HepG2 (cell line): ENCODE results near the gene DYRK1B. TPM values are rescaled to one million over a fixed set of nuclear protein-coding genes. Genes with fewer than 3 reads are reported as not detected.

Experiments used
- ATAC-seq: fragments of 200-7000 bp; cut with Tn5 transposase; 3 replicates; pipeline ENCODE4 v1.9.1; 2020; ENCODE audit warnings: mild to moderate bottlenecking, moderate library complexity
- BruUV-seq: library from RNA; stranded (reverse); fragments of 400-500 nt; replicated peaks from 2 replicates; lab custom pipeline; 2021; lab: Mats Ljungman, UMichigan
- CTCF ChIA-PET: fragments of 300-600 bp; formaldehyde crosslinking; extraction: SDS; loops from one replicate; lab custom pipeline; 2021; ENCODE audit warnings: low total read pairs, inconsistent platforms, low intra/inter-chr PET ratio; lab: Yijun Ruan, JAX
- POLR2A ChIA-PET: fragments of 350-600 bp; sonication (Branson Sonifier 250); formaldehyde crosslinking; loops from one replicate; lab custom pipeline; 2020; ENCODE audit warnings: antibody characterized with exemption, inconsistent platforms; lab: Yijun Ruan, JAX
- DNase-seq: peaks from one replicate; pipeline ENCODE4 v3.0.0-alpha.2; 2015; ENCODE audit warnings: low spot score
- FAIRE-seq: peaks from 3 replicates; lab custom pipeline; 2011; peaks lifted over from hg19 to GRCh38; lab: Jason Lieb, UNC
- H2AFZ ChIP-seq: one replicate; pipeline ENCODE4 v1.6.1; 2011; ENCODE audit warnings: low read length, inconsistent platforms
- H3K27ac ChIP-seq: fragments of 300-600 bp; 3 replicates; pipeline ENCODE4 v1.8.0; 2011; ENCODE audit warnings: mixed run types, mild to moderate bottlenecking, mixed read lengths, low read length, inconsistent platforms; ENCODE audit not compliant: insufficient read depth; ENCODE audit errors: extremely low read length
- H3K27me3 ChIP-seq, 2 experiments: fragments of 200-600 bp in 1 of 2; 2 replicates in 1 of 2; 3 replicates in 1 of 2; pipeline versions ENCODE4 v1.6.0 to v1.8.0; 2011; ENCODE audit warnings: low read length in 2 of 2, mild to moderate bottlenecking in 2 of 2, moderate library complexity in 2 of 2, inconsistent platforms in 1 of 2; ENCODE audit not compliant: insufficient read depth in 2 of 2, control insufficient read depth in 1 of 2
- H3K36me3 ChIP-seq, 2 experiments: fragments of 200-600 bp in 1 of 2; replicated peaks in 1 of 2; 2 replicates in 1 of 2; 3 replicates in 1 of 2; pipeline versions ENCODE4 v1.5.1 to v1.8.0; 2011; ENCODE audit warnings: low read length in 2 of 2, inconsistent platforms in 1 of 2; ENCODE audit not compliant: insufficient read depth in 2 of 2, control insufficient read depth in 1 of 2
- H3K4me1 ChIP-seq: 2 replicates; pipeline ENCODE4 v1.5.1; 2012; ENCODE audit warnings: low read length, inconsistent platforms; ENCODE audit not compliant: insufficient read depth
- H3K4me2 ChIP-seq: 2 replicates; pipeline ENCODE4 v1.6.0; 2011; ENCODE audit warnings: low read depth, low read length, inconsistent platforms
- H3K4me3 ChIP-seq, 3 experiments: fragments of 200-600 bp in 1 of 3; sonication (generic), shearing (Covaris generic) in 1 of 3; replicated peaks in 1 of 3; 2 replicates each; pipeline ENCODE4 v1.5.1; 2011 to 2016; ENCODE audit warnings: low read length in 3 of 3, inconsistent platforms in 2 of 3, low read depth in 2 of 3, mild to moderate bottlenecking in 2 of 3, control low read depth in 1 of 3, mixed read lengths in 1 of 3; ENCODE audit not compliant: insufficient read depth in 1 of 3
- H3K79me2 ChIP-seq: one replicate; pipeline ENCODE4 v1.6.1; 2011; ENCODE audit warnings: low read length, inconsistent platforms; ENCODE audit not compliant: insufficient read depth
- H3K9ac ChIP-seq: 2 replicates; pipeline ENCODE4 v1.6.0; 2011; ENCODE audit warnings: mild to moderate bottlenecking, low read depth, low read length, inconsistent platforms; ENCODE audit not compliant: insufficient read depth
- H3K9me3 ChIP-seq: 2 replicates; pipeline ENCODE4 v1.5.1; 2012; ENCODE audit warnings: mild to moderate bottlenecking, low read length
- H4K20me1 ChIP-seq: 2 replicates; pipeline ENCODE4 v1.6.0; 2011; ENCODE audit warnings: inconsistent platforms, mild to moderate bottlenecking, low read length, moderate library complexity; ENCODE audit not compliant: insufficient read depth
- ATF7-NPFF ChIP-seq: sonication (generic); formaldehyde crosslinking; IDR thresholded peaks from 2 replicates; pipeline ENCODE4 v1.8.1; 2023; ENCODE audit warnings: mild to moderate bottlenecking, low read depth, missing genetic modification reagents, moderate library complexity
- CEBPG ChIP-seq: IDR thresholded peaks from 2 replicates; pipeline ENCODE4 v1.6.1; 2016
- DNMT3B ChIP-seq: conservative IDR thresholded peaks from 2 replicates; pipeline ENCODE4 v1.6.1; 2016; ENCODE audit warnings: missing biosample characterization, control low read depth
- E2F2 ChIP-seq: sonication (generic); formaldehyde crosslinking; IDR thresholded peaks from 2 replicates; pipeline ENCODE4 v1.4.0; 2020; ENCODE audit warnings: missing genetic modification reagents, borderline replicate concordance
- SMC3 ChIP-seq: IDR thresholded peaks from 2 replicates; pipeline ENCODE4 v1.6.1; 2011; ENCODE audit warnings: low read length, improper control_type of control experiment
- SNAI1 ChIP-seq: sonication (generic); formaldehyde crosslinking; IDR thresholded peaks from 2 replicates; pipeline ENCODE4 v1.5.0; 2020; ENCODE audit warnings: mild to moderate bottlenecking, missing genetic modification reagents, borderline replicate concordance
- SRSF1 ChIP-seq: fragments of 200-400 bp; formaldehyde crosslinking; optimal IDR thresholded peaks from 2 replicates; pipeline ENCODE3; 2017; ENCODE audit warnings: mild to moderate bottlenecking, low read depth, low read length, moderate library complexity
- XBP1 ChIP-seq: sonication (generic); formaldehyde crosslinking; IDR thresholded peaks from 2 replicates; pipeline ENCODE4 v1.5.0; 2020; ENCODE audit warnings: missing genetic modification reagents
- ZNF609 ChIP-seq: sonication (generic); formaldehyde crosslinking; IDR thresholded peaks from 2 replicates; pipeline ENCODE4 v1.4.0; 2020; ENCODE audit warnings: mild to moderate bottlenecking, missing genetic modification reagents, borderline replicate concordance
- WGBS: methylation state at CpG from one replicate; pipeline ENCODE4 v1.1.6; 2017; ENCODE audit warnings: low lambda C conversion rate; 5-methylcytosine and 5-hydroxymethylcytosine counted together
- in situ Hi-C: cut with HindIII; loops from 2 replicates; pipeline ENCODE4 v1.10.0; 2017; ENCODE audit warnings: low pct_unique_long_range_greater_than_20kb; ENCODE audit not compliant: extremely low pct_ligation_motif_present
- intact Hi-C: fragments of 100-400 bp; cut with micrococcal nuclease; formaldehyde crosslinking; loops from one replicate; pipeline ENCODE4 v1.10.0; 2022; ENCODE audit not compliant: unreplicated experiment
- polyA plus RNA-seq, 8 experiments: library from polyadenylated mRNA; depleted of rRNA in 3 of 8; stranded (reverse) in 7 of 8; unstranded in 1 of 8; fragments of >200 nt; fragmentation: Illumina TruSeq in 4 of 8; extraction: Trizol in 4 of 8; gene quantifications; 2 replicates each; pipeline versions ENCODE4 v1.2.1 to v1.2.3, GENCODE V29; 2011 to 2016; ENCODE audit warnings: low read depth in 4 of 8, missing spikeins in 1 of 8, mixed read lengths in 1 of 8; ENCODE audit not compliant: insufficient read depth in 1 of 8
- total RNA-seq, 5 experiments: library from RNA; depleted of rRNA; stranded (reverse); fragments of >200 nt; fragmentation: Illumina TruSeq; extraction: Trizol; gene quantifications; 2 replicates each; pipeline ENCODE4 v1.2.3, GENCODE V29; 2016; ENCODE audit warnings: low read depth in 1 of 5
- TF ChIP-seq, protein P1 (sequence below): sonication (generic); formaldehyde crosslinking; IDR thresholded peaks from 2 replicates; pipeline ENCODE4 v1.5.0; 2020; ENCODE audit warnings: mild to moderate bottlenecking, missing genetic modification reagents

Gene DYRK1B
- total and polyA plus RNA-seq, 2 of the 13 experiments (the other 11 are each of a cell fraction or from before 2014, with no cell fraction given) = 0.82 to 1.3 TPM

GRCh38 chr19:39867952-39868351, 34.0 kb upstream of the DYRK1B start:
- BruUV-seq = no TSS peak
- TF ChIP-seq E2F2 = no peak
- TF ChIP-seq ATF7-NPFF = no peak
- TF ChIP-seq SRSF1 = no peak
- Histone ChIP-seq H3K4me2 (no peak overlapping the region), H3K9ac (no peak overlapping the region), H3K36me3 (peaks cover 2 to 11% of the 10 kb centered on the region in 2 experiments; a peak in 2 of 5 replicates), H4K20me1 (no peaks in the 10 kb centered on the region), H3K79me2 (no peaks in the 10 kb centered on the region), H3K27ac (no peak overlapping the region), H3K9me3 (no peaks in the 10 kb centered on the region), H3K4me3 (no peak overlapping the region), H2AFZ (no peak overlapping the region), H3K4me1 (no peaks in the 10 kb centered on the region), H3K27me3 (no peaks in the 10 kb centered on the region)
- CTCF ChIA-PET = no interaction called here
- FAIRE-seq (no peak), ATAC-seq (no peak), DNase-seq (no peak)
- WGBS = 97% methylated on average over 6 of the region's 6 CpGs
- POLR2A ChIA-PET = no interaction called here
- intact Hi-C loops = no loop called here
- in situ Hi-C loops = no loop called here

DNA sequence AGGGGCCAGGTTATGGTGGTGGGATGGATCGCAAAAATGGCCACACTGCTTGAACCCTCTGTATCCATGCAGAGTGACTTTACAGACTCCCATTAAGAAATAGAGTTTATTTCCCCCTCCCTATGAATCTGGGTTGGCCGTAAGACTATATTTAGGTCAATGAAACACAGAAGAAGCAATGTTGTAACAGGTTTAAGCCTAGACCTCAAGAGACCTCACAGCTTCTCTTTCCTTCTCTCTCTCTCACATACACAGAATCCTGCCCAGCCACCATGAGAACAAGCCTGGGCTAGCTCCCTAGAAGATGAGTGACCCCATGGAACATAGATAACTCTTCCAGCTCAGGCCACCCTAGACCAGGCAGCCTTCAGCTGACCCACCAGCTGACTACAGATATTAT, 33.2 kb upstream of the DYRK1B start:
- H2AFZ ChIP-seq = no peak overlapping the region
- H3K9ac ChIP-seq = no peak overlapping the region
- H3K79me2 ChIP-seq = no peaks in the 10 kb centered on the region
- H3K36me3 ChIP-seq = peaks cover 2 to 11% of the 10 kb centered on the region in 2 experiments; a peak in 2 of 5 replicates
- ATAC-seq = no peak
- 94% methylated on average over 2 of the region's 2 CpGs for WGBS
- H3K9me3 ChIP-seq = no peaks in the 10 kb centered on the region
- ChIA-PET CTCF (no interaction called here), POLR2A (no interaction called here)
- intact Hi-C loops = no loop called here
- no peak overlapping the region for H3K27ac ChIP-seq
- in situ Hi-C loops = no loop called here
- H3K4me2 ChIP-seq = no peak overlapping the region
- DNase-seq = no peak
- H3K4me3 ChIP-seq = no peak overlapping the region
- BruUV-seq = no TSS peak
- no peaks in the 10 kb centered on the region for H4K20me1 ChIP-seq
- H3K27me3 ChIP-seq = no peaks in the 10 kb centered on the region
- no peak for FAIRE-seq
- no peaks in the 10 kb centered on the region for H3K4me1 ChIP-seq
- no peak for TF ChIP-seq ZNF609 (CRISPR knock-in tag)
- no peak for TF ChIP-seq DNMT3B (CRISPR knock-in tag)
- TF ChIP-seq CEBPG (CRISPR knock-in tag) = no peak
- TF ChIP-seq, protein P1, sequence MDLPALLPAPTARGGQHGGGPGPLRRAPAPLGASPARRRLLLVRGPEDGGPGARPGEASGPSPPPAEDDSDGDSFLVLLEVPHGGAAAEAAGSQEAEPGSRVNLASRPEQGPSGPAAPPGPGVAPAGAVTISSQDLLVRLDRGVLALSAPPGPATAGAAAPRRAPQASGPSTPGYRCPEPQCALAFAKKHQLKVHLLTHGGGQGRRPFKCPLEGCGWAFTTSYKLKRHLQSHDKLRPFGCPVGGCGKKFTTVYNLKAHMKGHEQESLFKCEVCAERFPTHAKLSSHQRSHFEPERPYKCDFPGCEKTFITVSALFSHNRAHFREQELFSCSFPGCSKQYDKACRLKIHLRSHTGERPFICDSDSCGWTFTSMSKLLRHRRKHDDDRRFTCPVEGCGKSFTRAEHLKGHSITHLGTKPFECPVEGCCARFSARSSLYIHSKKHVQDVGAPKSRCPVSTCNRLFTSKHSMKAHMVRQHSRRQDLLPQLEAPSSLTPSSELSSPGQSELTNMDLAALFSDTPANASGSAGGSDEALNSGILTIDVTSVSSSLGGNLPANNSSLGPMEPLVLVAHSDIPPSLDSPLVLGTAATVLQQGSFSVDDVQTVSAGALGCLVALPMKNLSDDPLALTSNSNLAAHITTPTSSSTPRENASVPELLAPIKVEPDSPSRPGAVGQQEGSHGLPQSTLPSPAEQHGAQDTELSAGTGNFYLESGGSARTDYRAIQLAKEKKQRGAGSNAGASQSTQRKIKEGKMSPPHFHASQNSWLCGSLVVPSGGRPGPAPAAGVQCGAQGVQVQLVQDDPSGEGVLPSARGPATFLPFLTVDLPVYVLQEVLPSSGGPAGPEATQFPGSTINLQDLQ (CRISPR knock-in tag) = no peak
- no peak for TF ChIP-seq SNAI1 (CRISPR knock-in tag)
- TF ChIP-seq XBP1 (CRISPR knock-in tag) = no peak
- TF ChIP-seq SMC3 = no peak
